K562 (cell line): Measurements from ENCODE around the gene CHD6. TPM values are rescaled to one million over a fixed set of nuclear protein-coding genes. Genes with fewer than 3 reads are reported as not detected.

Experiments
- ASH1L ChIP-seq: fragments of 450-650 bp; IDR thresholded peaks from 2 replicates; pipeline ENCODE4 v1.6.1; 2018; ENCODE audit warnings: borderline replicate concordance, mild to moderate bottlenecking, low read depth; ENCODE audit not compliant: partially characterized antibody
- CBX8 ChIP-seq: fragments of 200-600 bp; sonication (generic); IDR thresholded peaks from 2 replicates; pipeline ENCODE4 v1.6.1; 2012; ENCODE audit warnings: borderline replicate concordance, mixed run types, low read depth, mild to moderate bottlenecking, moderate library complexity, mixed read lengths, low read length, control low read depth, inconsistent platforms; ENCODE audit not compliant: poor library complexity, severe bottlenecking; ENCODE audit errors: extremely low read depth
- CEBPB ChIP-seq: fragments of 450-650 bp; IDR thresholded peaks from 2 replicates; pipeline ENCODE4 v1.6.1; 2016; ENCODE audit warnings: missing genetic modification characterization, missing compliant biosample characterization
- ELF2 ChIP-seq: fragments of 250-450 bp; sonication (Bioruptor Pico); IDR thresholded peaks from 2 replicates; pipeline ENCODE4 v1.5.0; 2021; ENCODE audit warnings: mild to moderate bottlenecking
- REST ChIP-seq, 2 experiments: fragments of 450-650 bp; formaldehyde crosslinking in 1 of 2; IDR thresholded peaks; 2 replicates each; pipeline versions ENCODE4 v1.4.0 to v1.6.1; 2014 to 2020; ENCODE audit warnings: mild to moderate bottlenecking in 2 of 2, borderline replicate concordance in 1 of 2, low read depth in 1 of 2
- RNF219 ChIP-seq: fragments of 250-450 bp; sonication (Bioruptor Pico); IDR thresholded peaks from 2 replicates; pipeline ENCODE4 v1.5.0; 2022; ENCODE audit warnings: mild to moderate bottlenecking
- TEAD4 ChIP-seq, 2 experiments: sonication (generic) in 1 of 2; formaldehyde crosslinking in 1 of 2; IDR thresholded peaks; 2 replicates each; pipeline versions ENCODE4 v1.6.1 to v1.8.0; 2012 to 2022; ENCODE audit warnings: borderline replicate concordance in 1 of 2, inconsistent platforms in 1 of 2, low read length in 1 of 2, mild to moderate bottlenecking in 1 of 2, missing genetic modification reagents in 1 of 2
- ZBTB8A ChIP-seq: fragments of 450-650 bp; IDR thresholded peaks from 2 replicates; pipeline ENCODE4 v1.6.1; 2018; ENCODE audit warnings: mild to moderate bottlenecking, moderate library complexity; ENCODE audit not compliant: partially characterized antibody
- ZNF197 ChIP-seq: fragments of 200-800 bp; sonication (Bioruptor generic); IDR thresholded peaks from 2 replicates; pipeline ENCODE4 v1.6.1; 2016; ENCODE audit warnings: low read depth, missing genetic modification characterization, missing compliant biosample characterization
- ZNF592 ChIP-seq: fragments of 450-650 bp; IDR thresholded peaks from 2 replicates; pipeline ENCODE4 v1.6.1; 2017; ENCODE audit warnings: antibody characterized with exemption, mild to moderate bottlenecking
- polyA plus RNA-seq, 8 experiments: library from polyadenylated mRNA; depleted of rRNA in 4 of 8; stranded (reverse) in 5 of 8; unstranded in 3 of 8; fragments of >200 nt; fragmentation: Nextera tagmentation in 2 of 8; fragmentation: Illumina TruSeq in 1 of 8; extraction: Ambion mirVana in 2 of 8; extraction: Trizol in 1 of 8; gene quantifications; 2 replicates each; pipeline versions ENCODE4 v1.2.1 to v1.2.3, GENCODE V29; 2011 to 2014; ENCODE audit warnings: inconsistent platforms in 1 of 8, missing spikeins in 1 of 8
- total RNA-seq, 7 experiments: library from RNA; depleted of rRNA in 6 of 7; stranded (reverse); fragments of >200 nt in 6 of 7; fragmentation: Illumina TruSeq in 2 of 7; extraction: Trizol in 2 of 7; gene quantifications; 2 replicates each; pipeline versions ENCODE4 v1.2.1 to v1.2.3, GENCODE V29; 2011 to 2021; ENCODE audit warnings: low replicate concordance in 1 of 7

CHD6 gene
- total and polyA plus RNA-seq, 9 of the 15 experiments (the other 6 are each of a cell fraction or from before 2014, with no cell fraction given): 3.9 to 24.2 (median 12.8) TPM

GRCh38 chr20:41425180-41425884 is 192.8 kb downstream of the CHD6 start (continued):
- TF ChIP-seq RNF219 (no peak), ELF2 (CRISPR knock-in tag) (no peak), ZBTB8A (no peak), TEAD4 (IDR thresholded peaks at IDR 0.05; ENCODE audit: low read length) (peak; percentile 93), TEAD4 (CRISPR knock-in tag; IDR thresholded peaks at IDR 0.05; ENCODE audit: borderline replicate concordance) (no peak), CEBPB (tag) (no peak), ZNF197 (CRISPR knock-in tag) (0 out of 2 replicates have a peak, but pooled peaks have one; percentile 73), ZNF592 (no peak; the same call in 1 of the 2 replicates), CBX8 (no peak), REST (IDR thresholded peaks at IDR 0.05; ENCODE audit: borderline replicate concordance) (no peak; the same call in 1 of the 2 replicates), REST (CRISPR knock-in tag; IDR thresholded peaks at IDR 0.05; ENCODE audit: low read depth) (no peak), ASH1L (no peak)
